NCI-H510A treated with DMSO at 0.1 percent for 48 hours (cell line): ENCODE data around the gene RCAN3.
A peak's percentile ranks its signal among the peaks of the same experiment; 100 is the strongest.

Experiments
- DNase-seq: peaks from one replicate; lab custom pipeline; 2025; lab: John Stamatoyannopoulos, UW

Gene RCAN3

DNA sequence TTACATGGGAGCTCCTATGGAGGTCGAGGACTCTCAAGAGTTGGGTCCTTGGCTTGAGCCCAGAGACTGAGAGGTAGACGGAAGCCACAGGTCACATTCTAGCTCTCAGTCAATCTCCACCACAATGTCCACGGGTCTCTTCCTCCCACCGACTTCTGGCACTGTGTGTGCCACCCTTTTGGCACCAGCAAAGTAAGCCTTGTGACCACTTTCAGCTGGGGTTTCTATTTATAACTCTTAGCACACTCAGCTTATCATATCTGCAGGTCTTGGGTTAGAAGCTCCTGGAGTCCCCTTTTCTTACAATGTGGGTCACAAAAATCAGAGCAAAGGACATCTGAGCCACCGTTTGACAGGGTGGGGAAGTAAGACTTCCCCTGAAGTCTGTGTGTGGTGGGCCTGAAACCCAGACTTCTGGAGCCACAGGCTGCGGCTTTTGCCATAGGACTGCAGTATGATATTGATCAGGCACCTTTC is 81.6 kb downstream of the RCAN3 start:
- no peak for DNase-seq

DNA sequence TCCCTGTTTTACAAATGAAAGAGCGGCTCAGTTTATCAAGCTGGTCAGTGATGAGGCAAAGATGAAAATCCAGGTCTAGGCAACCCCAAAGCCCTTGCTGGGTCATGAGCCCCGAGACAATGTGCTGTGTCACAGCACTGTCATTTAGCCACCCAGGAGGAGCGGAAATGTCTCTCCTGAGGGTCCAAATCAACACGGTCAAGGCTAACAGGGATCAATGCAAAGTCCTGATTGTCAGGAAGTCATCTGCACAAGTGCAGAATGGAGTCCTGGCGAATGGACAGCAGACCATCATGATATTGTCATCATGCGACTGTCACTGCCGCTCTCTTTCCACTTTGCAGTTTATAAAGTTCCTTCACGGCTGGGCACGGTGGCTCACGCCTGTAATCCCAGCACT is 83.5 kb downstream of the RCAN3 start:
- no peak for DNase-seq

DNA sequence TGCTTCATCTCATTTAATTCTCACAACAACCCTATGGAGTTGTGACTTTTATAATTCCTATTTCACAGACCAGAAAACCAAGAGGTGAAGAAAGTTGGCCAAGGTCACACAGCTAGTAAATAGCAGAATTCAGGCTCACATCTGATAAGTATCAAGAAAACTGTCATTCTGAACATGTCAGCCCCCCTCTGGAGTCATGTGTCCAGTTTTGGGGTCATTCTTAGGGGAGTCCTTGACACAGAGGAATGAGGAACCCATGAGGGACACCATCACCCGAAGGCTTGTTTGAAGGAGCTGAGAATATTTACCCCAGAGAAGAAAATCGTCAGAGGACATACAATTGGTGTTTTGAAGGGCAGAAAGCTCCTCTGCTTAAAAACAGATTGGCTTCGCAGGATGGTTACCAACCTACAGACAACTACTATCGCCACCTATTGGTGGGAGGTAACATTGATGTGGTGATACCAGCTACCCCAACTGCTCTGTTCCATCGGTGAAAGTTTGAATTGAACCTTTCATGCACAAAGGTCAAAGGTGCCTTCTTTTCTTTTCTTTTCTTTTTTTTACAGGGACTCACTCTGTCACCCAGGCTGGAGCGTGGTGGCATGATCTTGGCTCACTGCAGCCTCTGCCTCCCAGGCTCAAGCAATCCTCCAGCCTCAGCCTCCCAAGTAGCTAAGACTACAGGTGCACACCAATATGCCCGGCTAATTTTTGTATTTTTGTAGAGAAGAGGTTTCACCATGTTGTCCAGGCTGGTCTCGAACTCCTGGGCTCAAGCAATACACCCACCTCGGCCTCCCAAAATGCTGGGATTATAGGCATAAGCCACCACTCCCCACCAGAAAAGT is 84.6 kb downstream of the RCAN3 start:
- peak; percentile 47 for DNase-seq

DNA sequence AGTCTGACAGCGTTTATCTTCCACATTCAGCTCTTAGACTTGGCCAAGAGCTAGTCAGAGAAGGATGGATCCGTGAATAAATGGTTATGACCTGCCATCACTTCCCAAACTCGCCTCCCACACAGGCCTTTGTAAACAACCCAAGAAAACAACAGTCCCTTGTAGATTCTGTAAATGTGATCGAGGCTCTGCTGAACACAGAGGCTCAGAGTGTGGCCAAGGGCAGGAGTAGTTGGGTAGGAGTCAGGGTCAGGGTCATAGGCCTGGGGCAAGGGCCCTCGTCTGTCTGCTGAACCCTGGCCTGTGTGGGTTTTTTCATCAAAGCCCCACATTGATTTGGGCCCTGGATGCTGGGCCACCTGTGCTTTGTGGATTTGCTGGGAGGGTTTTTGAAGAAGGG is 85.9 kb downstream of the RCAN3 start:
- no peak for DNase-seq

DNA sequence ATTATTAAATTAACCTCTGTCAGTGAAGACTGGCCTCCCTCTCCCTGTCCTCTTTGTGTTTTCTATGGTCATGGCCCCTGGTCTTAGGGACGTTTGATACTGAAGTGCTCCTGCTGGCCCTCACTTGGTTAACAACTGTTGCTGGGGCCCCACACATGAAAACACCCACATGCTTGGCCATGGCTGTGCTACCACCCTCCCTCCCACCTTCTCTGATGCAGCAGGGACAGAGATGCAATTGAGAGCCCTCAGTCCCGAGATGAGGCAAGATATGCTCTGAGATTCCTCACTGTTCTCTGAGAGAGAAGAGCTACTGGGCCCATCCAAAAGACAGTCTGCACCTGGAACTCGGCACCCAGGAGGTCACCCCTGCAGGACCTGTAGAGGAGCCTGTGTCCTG is 86.6 kb downstream of the RCAN3 start:
- no peak for DNase-seq
